HCT116 (cell line): Measurements from ENCODE around the gene TLR4. TPM values are rescaled to one million over a fixed set of nuclear protein-coding genes. Genes with fewer than 3 reads are reported as not detected.

Experiments used
- ATAC-seq: fragments of 200-7000 bp; cut with Tn5 transposase; 2 replicates; pipeline ENCODE4 v1.9.1; 2020; ENCODE audit warnings: mild to moderate bottlenecking, moderate library complexity
- BruUV-seq: library from RNA; stranded (reverse); fragments of 400-500 nt; replicated peaks from 2 replicates; lab custom pipeline; 2021; lab: Mats Ljungman, UMichigan
- CTCF ChIA-PET: fragments of 300-600 bp; sonication (Branson Sonifier 250); formaldehyde crosslinking; loops from one replicate; lab custom pipeline; 2021; ENCODE audit warnings: antibody characterized with exemption; lab: Charles Lee
- POLR2A ChIA-PET: fragments of 300-600, 350-600 bp; sonication (Branson Sonifier 250); formaldehyde crosslinking; loops from one replicate; lab custom pipeline; 2021; ENCODE audit warnings: antibody characterized with exemption; lab: Charles Lee
- RAD21 ChIA-PET, 2 experiments: fragments of 300-600 bp; sonication (Branson Sonifier 250); formaldehyde crosslinking; loops; one replicate each; lab custom pipeline; 2023; ENCODE audit warnings: low total read pairs in 2 of 2; ENCODE audit not compliant: uncharacterized antibody in 2 of 2, unreplicated experiment in 2 of 2, low non-redundant PET in 1 of 2; lab: Charles Lee
- DNase-seq: peaks from one replicate; pipeline ENCODE4 v3.0.0-alpha.2; 2010; ENCODE audit warnings: low read depth, low spot score
- H2AFZ ChIP-seq: fragments of 200-600 bp; shearing (Covaris generic), sonication (generic); 2 replicates; pipeline ENCODE4 v1.6.1; 2017; ENCODE audit warnings: low read depth, mixed run types, mixed read lengths, antibody characterized with exemption, low read length; ENCODE audit not compliant: poor library complexity, severe bottlenecking
- H3K27ac ChIP-seq: 2 replicates; pipeline ENCODE4 v1.5.1; 2012; ENCODE audit warnings: low read depth, low read length
- H3K27me3 ChIP-seq: fragments of 200-600 bp; sonication (generic); 2 replicates; pipeline ENCODE4 v1.6.1; 2016; ENCODE audit warnings: mixed run types, low read length, mixed read lengths; ENCODE audit not compliant: insufficient read depth
- H3K36me3 ChIP-seq, 2 experiments: fragments of 200-500 bp in 1 of 2; fragments of 200-600 bp in 1 of 2; sonication (Bioruptor generic) in 1 of 2; sonication (generic) in 1 of 2; 2 replicates each; pipeline versions ENCODE4 v1.5.1 to v1.6.1; 2014 to 2016; ENCODE audit warnings: low read length in 2 of 2, inconsistent platforms in 1 of 2, mixed read lengths in 1 of 2, mixed run types in 1 of 2; ENCODE audit not compliant: insufficient read depth in 2 of 2, control insufficient read depth in 1 of 2
- H3K4me1 ChIP-seq, 2 experiments: fragments of 200-600 bp in 1 of 2; sonication (generic) in 1 of 2; 2 replicates each; pipeline versions ENCODE4 v1.5.1 to v1.6.1; 2012 to 2017; ENCODE audit warnings: low read length in 2 of 2, inconsistent platforms in 1 of 2, mild to moderate bottlenecking in 1 of 2, mixed read lengths in 1 of 2, mixed run types in 1 of 2, moderate library complexity in 1 of 2; ENCODE audit not compliant: insufficient read depth in 2 of 2, control insufficient read depth in 1 of 2
- H3K4me2 ChIP-seq: fragments of 200-600 bp; sonication (generic); 2 replicates; pipeline ENCODE4 v1.6.1; 2017; ENCODE audit warnings: mixed run types, low read length, mixed read lengths
- H3K4me3 ChIP-seq, 2 experiments: fragments of 200-600 bp in 1 of 2; sonication (generic) in 1 of 2; replicated peaks in 1 of 2; 2 replicates each; pipeline ENCODE4 v1.5.1; 2011 to 2016; ENCODE audit warnings: low read length in 2 of 2, control low read depth in 1 of 2, low read depth in 1 of 2, mild to moderate bottlenecking in 1 of 2, mixed read lengths in 1 of 2, mixed run types in 1 of 2
- H3K79me2 ChIP-seq: fragments of 200-600 bp; sonication (generic); 2 replicates; pipeline ENCODE4 v1.6.1; 2017; ENCODE audit warnings: mild to moderate bottlenecking, mixed run types, low read length, moderate library complexity, mixed read lengths; ENCODE audit not compliant: insufficient read depth
- H3K9ac ChIP-seq: fragments of 200-600 bp; sonication (generic); 2 replicates; pipeline ENCODE4 v1.6.1; 2016; ENCODE audit warnings: low read length, mixed read lengths
- H3K9me2 ChIP-seq: fragments of 200-600 bp; sonication (generic), shearing (Covaris generic); 2 replicates; pipeline ENCODE4 v1.6.1; 2017; ENCODE audit warnings: mixed run types, mild to moderate bottlenecking, moderate library complexity; ENCODE audit not compliant: insufficient read depth
- H3K9me3 ChIP-seq, 2 experiments: fragments of 200-500 bp in 1 of 2; fragments of 200-600 bp in 1 of 2; sonication (Bioruptor generic) in 1 of 2; sonication (generic) in 1 of 2; 2 replicates each; pipeline ENCODE4 v1.6.1; 2014 to 2017; ENCODE audit warnings: low read length in 2 of 2, mixed read lengths in 2 of 2, inconsistent platforms in 1 of 2, low read depth in 1 of 2, mild to moderate bottlenecking in 1 of 2, mixed run types in 1 of 2, moderate library complexity in 1 of 2; ENCODE audit not compliant: control insufficient read depth in 1 of 2, insufficient read depth in 1 of 2
- H4K20me1 ChIP-seq: fragments of 200-600 bp; sonication (generic), shearing (Covaris generic); 2 replicates; pipeline ENCODE4 v1.6.1; 2017; ENCODE audit warnings: mixed run types, mild to moderate bottlenecking, moderate library complexity; ENCODE audit not compliant: insufficient read depth
- CEBPB ChIP-seq: IDR thresholded peaks from 2 replicates; pipeline ENCODE4 v1.6.1; 2012; ENCODE audit warnings: low read depth
- EGR1 ChIP-seq: IDR thresholded peaks from 2 replicates; pipeline ENCODE4 v1.6.1; 2012; ENCODE audit warnings: low read depth
- ELF1 ChIP-seq: IDR thresholded peaks from 2 replicates; pipeline ENCODE4 v1.6.1; 2012; ENCODE audit warnings: low read depth, borderline replicate concordance
- EZH2 ChIP-seq: fragments of 200-600 bp; sonication (generic); IDR thresholded peaks from 2 replicates; pipeline ENCODE4 v1.6.1; 2017; ENCODE audit warnings: antibody characterized with exemption, mixed run types
- EZH2phosphoT487 ChIP-seq: fragments of 200-600 bp; IDR thresholded peaks from 2 replicates; pipeline ENCODE4 v1.6.1; 2018; ENCODE audit warnings: antibody characterized with exemption, borderline replicate concordance
- FOSL1 ChIP-seq: IDR thresholded peaks from 2 replicates; pipeline ENCODE4 v1.6.1; 2012; ENCODE audit warnings: low read depth
- POLR2A ChIP-seq: IDR thresholded peaks from 2 replicates; pipeline ENCODE4 v1.7.0; 2011; ENCODE audit warnings: borderline replicate concordance; ENCODE audit not compliant: insufficient read depth, insufficient read length; ENCODE audit errors: extremely low read depth
- POLR2AphosphoS5 ChIP-seq: IDR thresholded peaks from 2 replicates; pipeline ENCODE4 v1.6.1; 2011; ENCODE audit warnings: mild to moderate bottlenecking, low read depth, low read length, moderate library complexity
- RAD21 ChIP-seq: IDR thresholded peaks from 2 replicates; pipeline ENCODE4 v1.6.1; 2012; ENCODE audit warnings: low read depth, mild to moderate bottlenecking
- SIN3A ChIP-seq: IDR thresholded peaks from 2 replicates; pipeline ENCODE4 v1.6.1; 2012; ENCODE audit warnings: low read depth
- SRF ChIP-seq: IDR thresholded peaks from 2 replicates; pipeline ENCODE4 v1.6.1; 2012; ENCODE audit warnings: low read depth
- YY1 ChIP-seq: IDR thresholded peaks from 2 replicates; pipeline ENCODE4 v1.6.1; 2011; ENCODE audit warnings: low read length, low read depth, moderate library complexity, mild to moderate bottlenecking; ENCODE audit not compliant: insufficient replicate concordance; ENCODE audit errors: extremely low read depth
- ZFX ChIP-seq: fragments of 450-650 bp; IDR thresholded peaks from 2 replicates; pipeline ENCODE4 v1.6.1; 2017
- ZNF274 ChIP-seq: fragments of 200-500 bp; sonication (Bioruptor generic); IDR thresholded peaks from 2 replicates; pipeline ENCODE4 v1.6.1; 2014; ENCODE audit warnings: mild to moderate bottlenecking, low read depth, low read length, inconsistent platforms
- intact Hi-C: fragments of 100-400 bp; cut with micrococcal nuclease; formaldehyde crosslinking; loops from 2 replicates; pipeline ENCODE4 v1.10.0; 2022
- total RNA-seq: library from RNA; stranded (reverse); gene quantifications from one replicate; pipeline ENCODE4 v1.2.1, GENCODE V29; 2021; ENCODE audit not compliant: unreplicated experiment
- TF ChIP-seq, protein P1 (sequence below): IDR thresholded peaks from 2 replicates; pipeline ENCODE4 v1.6.1; 2012
- TF ChIP-seq, protein P2 (sequence below), 3 experiments: fragments of 200-600 bp in 1 of 3; sonication (generic) in 1 of 3; IDR thresholded peaks in 2 of 3; conservative IDR thresholded peaks in 1 of 3; 2 replicates each; pipeline ENCODE4 v1.5.1; 2012 to 2017; ENCODE audit warnings: low read depth in 2 of 3, low read length in 2 of 3, antibody characterized with exemption in 1 of 3, borderline replicate concordance in 1 of 3, control low read depth in 1 of 3, mild to moderate bottlenecking in 1 of 3, mixed read lengths in 1 of 3, mixed run types in 1 of 3, moderate library complexity in 1 of 3; ENCODE audit not compliant: insufficient read depth in 1 of 3
- TF ChIP-seq, protein P3 (sequence below): IDR thresholded peaks from 2 replicates; pipeline ENCODE4 v1.6.1; 2011; ENCODE audit warnings: mild to moderate bottlenecking, low read length, moderate library complexity; ENCODE audit not compliant: insufficient replicate concordance; ENCODE audit errors: extremely low read depth
- TF ChIP-seq, protein P4 (sequence below): IDR thresholded peaks from 2 replicates; pipeline ENCODE4 v1.6.1; 2012

TLR4 gene
- total RNA-seq, 1 experiment from 2014 or later: 0.10 TPM

DNA sequence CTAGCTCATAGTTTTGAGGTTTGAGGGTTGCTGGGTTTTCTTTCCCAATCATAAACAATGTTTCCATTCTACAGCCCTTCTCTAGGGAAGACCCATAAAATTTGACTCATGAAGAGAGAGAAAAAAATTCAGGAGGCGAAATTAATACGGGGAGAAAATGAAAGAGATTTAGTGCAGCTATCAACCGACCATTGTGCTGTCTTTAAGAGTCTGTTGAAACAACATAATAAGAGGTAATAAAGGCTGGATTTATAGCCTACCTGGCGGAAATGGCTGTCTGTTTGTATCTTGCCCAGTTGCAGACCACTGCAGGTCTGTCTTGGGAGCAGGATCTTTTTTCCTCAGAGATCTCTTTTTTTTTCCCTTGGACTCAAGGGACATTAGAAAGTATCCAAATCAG lies 66.9 kb downstream of the TLR4 start:
- H3K9me2 ChIP-seq: no peaks in the 10 kb centered on the region

DNA sequence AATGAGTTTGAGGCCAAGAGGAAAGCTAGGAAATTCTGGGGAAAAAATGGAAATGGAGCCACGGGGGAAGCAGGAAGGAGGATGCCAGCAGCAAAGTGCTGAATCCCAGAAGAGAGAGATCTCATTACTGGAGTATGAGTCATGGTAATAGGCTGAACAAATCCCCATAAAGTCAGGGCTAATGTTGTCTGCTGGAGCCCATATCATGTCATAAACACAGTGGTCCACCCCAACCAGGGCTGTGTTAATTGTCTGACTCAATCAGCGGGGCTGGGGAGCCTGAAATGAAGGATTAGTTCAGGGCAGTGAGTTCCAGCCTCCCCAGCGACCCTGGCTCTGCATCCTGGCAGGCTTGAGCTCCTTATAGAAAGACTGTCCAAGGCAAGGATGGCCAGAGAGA lies 68.8 kb downstream of the TLR4 start:
- no peaks in the 10 kb centered on the region for H4K20me1 ChIP-seq
- no peaks in the 10 kb centered on the region for H3K36me3 ChIP-seq
- H3K79me2 ChIP-seq: no peaks in the 10 kb centered on the region
- no peaks in the 10 kb centered on the region for H3K9me2 ChIP-seq
- BruUV-seq: no TSS peak
- H3K9me3 ChIP-seq: peaks cover 0 to 31% of the 10 kb centered on the region in 2 experiments; a peak in 2 of 4 replicates
- H3K4me1 ChIP-seq: no peaks in the 10 kb centered on the region
- H3K4me2 ChIP-seq: no peak overlapping the region
- ATAC-seq (no peak), DNase-seq (no peak)
- ChIA-PET CTCF (no interaction called here), RAD21 (no interaction called here), POLR2A (no interaction called here)
- H3K27me3 ChIP-seq: no peaks in the 10 kb centered on the region
- H3K4me3 ChIP-seq: no peak overlapping the region
- intact Hi-C loops: no loop called here
- H3K27ac ChIP-seq: no peak overlapping the region
- H3K9ac ChIP-seq: no peak overlapping the region
- no peak overlapping the region for H2AFZ ChIP-seq
- TF ChIP-seq POLR2A (no peak), RAD21 (no peak), ZFX (no peak), EZH2 (no peak), CEBPB (no peak), SIN3A (no peak), EGR1 (no peak), ZNF274 (no peak), SRF (no peak), POLR2AphosphoS5 (no peak), EZH2phosphoT487 (no peak), YY1 (no peak), FOSL1 (no peak)
- TF ChIP-seq, protein P1, sequence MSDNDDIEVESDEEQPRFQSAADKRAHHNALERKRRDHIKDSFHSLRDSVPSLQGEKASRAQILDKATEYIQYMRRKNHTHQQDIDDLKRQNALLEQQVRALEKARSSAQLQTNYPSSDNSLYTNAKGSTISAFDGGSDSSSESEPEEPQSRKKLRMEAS: no peak
- TF ChIP-seq, protein P2, sequence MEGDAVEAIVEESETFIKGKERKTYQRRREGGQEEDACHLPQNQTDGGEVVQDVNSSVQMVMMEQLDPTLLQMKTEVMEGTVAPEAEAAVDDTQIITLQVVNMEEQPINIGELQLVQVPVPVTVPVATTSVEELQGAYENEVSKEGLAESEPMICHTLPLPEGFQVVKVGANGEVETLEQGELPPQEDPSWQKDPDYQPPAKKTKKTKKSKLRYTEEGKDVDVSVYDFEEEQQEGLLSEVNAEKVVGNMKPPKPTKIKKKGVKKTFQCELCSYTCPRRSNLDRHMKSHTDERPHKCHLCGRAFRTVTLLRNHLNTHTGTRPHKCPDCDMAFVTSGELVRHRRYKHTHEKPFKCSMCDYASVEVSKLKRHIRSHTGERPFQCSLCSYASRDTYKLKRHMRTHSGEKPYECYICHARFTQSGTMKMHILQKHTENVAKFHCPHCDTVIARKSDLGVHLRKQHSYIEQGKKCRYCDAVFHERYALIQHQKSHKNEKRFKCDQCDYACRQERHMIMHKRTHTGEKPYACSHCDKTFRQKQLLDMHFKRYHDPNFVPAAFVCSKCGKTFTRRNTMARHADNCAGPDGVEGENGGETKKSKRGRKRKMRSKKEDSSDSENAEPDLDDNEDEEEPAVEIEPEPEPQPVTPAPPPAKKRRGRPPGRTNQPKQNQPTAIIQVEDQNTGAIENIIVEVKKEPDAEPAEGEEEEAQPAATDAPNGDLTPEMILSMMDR (IDR thresholded peaks at IDR 0.05 in 2 of 3, conservative IDR thresholded peaks at IDR 0.05 in 1 of 3; ENCODE audit: borderline replicate concordance in 1 of 3, insufficient read depth in 1 of 3, low read depth in 2 of 3, low read length in 2 of 3): no peak
- TF ChIP-seq, protein P3, sequence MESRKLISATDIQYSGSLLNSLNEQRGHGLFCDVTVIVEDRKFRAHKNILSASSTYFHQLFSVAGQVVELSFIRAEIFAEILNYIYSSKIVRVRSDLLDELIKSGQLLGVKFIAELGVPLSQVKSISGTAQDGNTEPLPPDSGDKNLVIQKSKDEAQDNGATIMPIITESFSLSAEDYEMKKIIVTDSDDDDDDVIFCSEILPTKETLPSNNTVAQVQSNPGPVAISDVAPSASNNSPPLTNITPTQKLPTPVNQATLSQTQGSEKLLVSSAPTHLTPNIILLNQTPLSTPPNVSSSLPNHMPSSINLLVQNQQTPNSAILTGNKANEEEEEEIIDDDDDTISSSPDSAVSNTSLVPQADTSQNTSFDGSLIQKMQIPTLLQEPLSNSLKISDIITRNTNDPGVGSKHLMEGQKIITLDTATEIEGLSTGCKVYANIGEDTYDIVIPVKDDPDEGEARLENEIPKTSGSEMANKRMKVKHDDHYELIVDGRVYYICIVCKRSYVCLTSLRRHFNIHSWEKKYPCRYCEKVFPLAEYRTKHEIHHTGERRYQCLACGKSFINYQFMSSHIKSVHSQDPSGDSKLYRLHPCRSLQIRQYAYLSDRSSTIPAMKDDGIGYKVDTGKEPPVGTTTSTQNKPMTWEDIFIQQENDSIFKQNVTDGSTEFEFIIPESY: no peak

More for the DNA sequence above, 66.9 kb downstream of the TLR4 start:
- Histone ChIP-seq H2AFZ (no peak overlapping the region), H4K20me1 (no peaks in the 10 kb centered on the region), H3K27ac (no peak overlapping the region), H3K9ac (no peak overlapping the region), H3K79me2 (no peaks in the 10 kb centered on the region), H3K9me3 (peaks cover 0 to 27% of the 10 kb centered on the region in 2 experiments; a peak in 2 of 4 replicates), H3K27me3 (no peaks in the 10 kb centered on the region), H3K36me3 (no peaks in the 10 kb centered on the region), H3K4me2 (no peak overlapping the region), H3K4me3 (no peak overlapping the region), H3K4me1 (no peaks in the 10 kb centered on the region)
- CTCF ChIA-PET: no interaction called here
- BruUV-seq: no TSS peak
- RAD21 ChIA-PET: no interaction called here
- TF ChIP-seq ZFX (no peak), FOSL1 (no peak), POLR2AphosphoS5 (no peak), ELF1 (no peak)
- TF ChIP-seq, protein P4, sequence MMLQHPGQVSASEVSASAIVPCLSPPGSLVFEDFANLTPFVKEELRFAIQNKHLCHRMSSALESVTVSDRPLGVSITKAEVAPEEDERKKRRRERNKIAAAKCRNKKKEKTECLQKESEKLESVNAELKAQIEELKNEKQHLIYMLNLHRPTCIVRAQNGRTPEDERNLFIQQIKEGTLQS: no peak
- no peak for DNase-seq
- ATAC-seq: no peak
- POLR2A ChIA-PET: no interaction called here
- intact Hi-C loops: no loop called here
